Thoracic aorta (tissue), 2 donors: ENCODE measurements around the gene GALP. TPM values are rescaled to one million over a fixed set of nuclear protein-coding genes. Genes with fewer than 3 reads are reported as not detected.

Experiments used
- ATAC-seq: fragments of 150-250 bp; one replicate; pipeline ENCODE4 v1.8.0; 2017; ENCODE audit warnings: low read depth; ENCODE audit not compliant: insufficient number of reproducible peaks, low FRiP score
- DNase-seq: peaks from one replicate; pipeline ENCODE4 v3.0.0-alpha.2; 2020; ENCODE audit warnings: low spot score
- H3K27ac ChIP-seq, 2 donors: fragments of 200-600 bp; sonication (generic); 1 replicate in 1 of 2; 2 replicates in 1 of 2; pipeline ENCODE4 v1.5.1; 2016; ENCODE audit warnings: mild to moderate bottlenecking in 2 of 2, moderate library complexity in 2 of 2
- H3K27me3 ChIP-seq: fragments of 200-600 bp; sonication (generic); replicated peaks from 2 replicates; pipeline ENCODE4 v1.6.0; 2016; ENCODE audit warnings: mild to moderate bottlenecking; ENCODE audit not compliant: insufficient read depth
- H3K36me3 ChIP-seq: fragments of 200-600 bp; sonication (generic); one replicate; pipeline ENCODE4 v1.5.1; 2016
- H3K4me1 ChIP-seq, 2 donors: fragments of 200-600 bp; sonication (generic); 1 replicate in 1 of 2; 2 replicates in 1 of 2; pipeline versions ENCODE4 v1.5.1 to v1.6.0; 2016; ENCODE audit warnings: low read depth in 2 of 2, mild to moderate bottlenecking in 1 of 2; ENCODE audit not compliant: control insufficient read depth in 1 of 2
- H3K4me3 ChIP-seq: fragments of 200-600 bp; sonication (generic); 2 replicates; pipeline ENCODE4 v1.5.1; 2016; ENCODE audit warnings: mild to moderate bottlenecking
- H3K9me3 ChIP-seq: fragments of 200-600 bp; sonication (generic); 2 replicates; pipeline ENCODE4 v1.5.1; 2016
- CTCF ChIP-seq: fragments of 200-600 bp; sonication (generic); IDR thresholded peaks from one replicate; pipeline ENCODE4 v1.5.1; 2019; ENCODE audit warnings: antibody characterized with exemption
- total RNA-seq, 2 donors: library from RNA; depleted of rRNA; stranded (reverse); fragments of >200 nt; gene quantifications; one replicate each; pipeline versions ENCODE4 v1.1.0 to v1.2.3, GENCODE V29; 2016

Gene GALP
- total RNA-seq, 2 donors from 2014 or later: not detected

- Histone ChIP-seq H3K27ac (no peak overlapping the region), H3K4me1 (peaks cover 3 to 18% of the 10 kb centered on the region in 2 donors), H3K4me3 (no peak overlapping the region), H3K9me3 (no peaks in the 10 kb centered on the region), H3K27me3 (no peaks in the 10 kb centered on the region), H3K36me3 (no peaks in the 10 kb centered on the region)
- TF ChIP-seq CTCF: no peak
- DNase-seq: no peak
- no peak for ATAC-seq
Observed at GRCh38 chr19:56133858-56134653, 41.8 kb upstream of the GALP start.

GRCh38 chr19:56134654-56134921, 41.2 kb upstream of the GALP start:
- Histone ChIP-seq H3K27ac (no peak overlapping the region), H3K4me1 (peaks cover 3 to 18% of the 10 kb centered on the region in 2 donors), H3K4me3 (no peak overlapping the region), H3K36me3 (no peaks in the 10 kb centered on the region), H3K9me3 (no peaks in the 10 kb centered on the region), H3K27me3 (no peaks in the 10 kb centered on the region)
- TF ChIP-seq CTCF: no peak
- DNase-seq (no peak), ATAC-seq (no peak)

GRCh38 chr19:56136362-56136761, 39.4 kb upstream of the GALP start:
- DNase-seq: no peak

GRCh38 chr19:56137405-56137804, 38.4 kb upstream of the GALP start:
- Histone ChIP-seq H3K36me3 (no peaks in the 10 kb centered on the region), H3K4me1 (peaks cover 11 to 23% of the 10 kb centered on the region in 2 donors), H3K4me3 (no peak overlapping the region), H3K27ac (no peak overlapping the region), H3K27me3 (no peaks in the 10 kb centered on the region), H3K9me3 (no peaks in the 10 kb centered on the region)
- DNase-seq: no peak
- TF ChIP-seq CTCF: no peak
- ATAC-seq: no peak

More at GRCh38 chr19:56136362-56136761, 39.4 kb upstream of the GALP start:
- H3K4me3 ChIP-seq: no peak overlapping the region
- peaks cover 7 to 25% of the 10 kb centered on the region in 2 donors for H3K4me1 ChIP-seq
- H3K27ac ChIP-seq: no peak overlapping the region
- ATAC-seq: no peak
- no peaks in the 10 kb centered on the region for H3K36me3 ChIP-seq
- no peak for TF ChIP-seq CTCF
- no peaks in the 10 kb centered on the region for H3K27me3 ChIP-seq
- H3K9me3 ChIP-seq: no peaks in the 10 kb centered on the region

- ATAC-seq (no peak), DNase-seq (no peak)
- Histone ChIP-seq H3K4me3 (no peak overlapping the region), H3K36me3 (no peaks in the 10 kb centered on the region), H3K27me3 (no peaks in the 10 kb centered on the region), H3K27ac (no peak overlapping the region), H3K4me1 (peaks cover 11 to 24% of the 10 kb centered on the region in 2 donors), H3K9me3 (no peaks in the 10 kb centered on the region)
- no peak for TF ChIP-seq CTCF
Observed at GRCh38 chr19:56138069-56138468, 37.7 kb upstream of the GALP start.
